GM18907 (cell line): Measurements from ENCODE around the gene OR2T35.
"Not testable (repeated sequence)": the region's sequence is repeated elsewhere in the genome, so short reads cannot be mapped to it uniquely, and the experiment has no call there.

ENCODE experiments used
- ATAC-seq: cut with Tn5 transposase; IDR thresholded peaks from one replicate; pipeline ENCODE4 v1.9.1; 2021; ENCODE audit warnings: mild to moderate bottlenecking, moderate library complexity; ENCODE audit not compliant: unreplicated experiment

Gene OR2T35

GRCh38 chr1:248645178-248645577 lies at the start of gene OR2T35:
Gene OR2T35, minus strand, starts transcription at chr1:248645278. Its CDS starts 6,020 bp downstream, at chr1:248639258.
- not testable (repeated sequence) for ATAC-seq

- ATAC-seq: no peak
Observed at GRCh38 chr1:248691567-248692155, 46.6 kb upstream of the OR2T35 start.

- peak; percentile 80 for ATAC-seq
Observed at GRCh38 chr1:248688527-248689298, 43.6 kb upstream of the OR2T35 start.

DNA sequence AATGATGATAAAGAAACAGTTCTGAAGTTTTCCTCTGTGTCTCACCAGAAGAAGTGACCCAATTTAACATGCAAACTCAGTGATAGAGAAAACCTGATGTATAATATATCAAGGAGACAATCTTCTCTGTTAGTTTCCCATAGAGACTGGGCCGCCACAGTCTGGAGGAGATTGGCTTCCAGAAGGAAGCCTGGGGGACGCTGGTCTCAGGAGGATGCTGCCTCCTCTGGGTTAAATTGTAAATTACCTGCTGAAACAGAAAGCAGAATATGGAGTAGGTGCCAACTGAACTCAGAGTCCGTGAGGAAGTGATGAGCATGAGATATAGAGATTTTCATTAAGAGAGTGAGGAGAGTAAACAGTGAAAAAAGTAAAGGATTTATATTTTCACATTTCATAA lies 41.7 kb upstream of the OR2T35 start:
- peak; percentile 80 for ATAC-seq

DNA sequence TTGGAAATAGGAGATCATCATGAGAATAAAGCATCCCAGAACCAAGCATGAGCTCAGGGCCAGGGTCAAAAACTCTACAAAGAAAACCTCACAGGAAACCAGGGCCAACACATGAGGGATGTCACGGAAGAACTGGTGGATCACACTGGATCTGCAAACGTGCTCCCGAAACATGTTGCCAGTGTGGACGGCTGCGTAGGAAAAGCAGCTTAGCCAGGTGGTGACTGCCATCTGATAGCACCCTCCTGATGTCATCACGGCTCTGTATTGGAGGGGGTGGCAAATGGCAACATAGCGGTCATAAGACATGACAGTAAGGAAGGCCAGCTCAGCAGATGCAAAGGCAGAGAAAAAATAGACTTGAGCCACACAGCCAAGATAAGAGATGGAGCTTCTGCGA lies 36.6 kb upstream of the OR2T35 start:
- ATAC-seq: no peak

DNA sequence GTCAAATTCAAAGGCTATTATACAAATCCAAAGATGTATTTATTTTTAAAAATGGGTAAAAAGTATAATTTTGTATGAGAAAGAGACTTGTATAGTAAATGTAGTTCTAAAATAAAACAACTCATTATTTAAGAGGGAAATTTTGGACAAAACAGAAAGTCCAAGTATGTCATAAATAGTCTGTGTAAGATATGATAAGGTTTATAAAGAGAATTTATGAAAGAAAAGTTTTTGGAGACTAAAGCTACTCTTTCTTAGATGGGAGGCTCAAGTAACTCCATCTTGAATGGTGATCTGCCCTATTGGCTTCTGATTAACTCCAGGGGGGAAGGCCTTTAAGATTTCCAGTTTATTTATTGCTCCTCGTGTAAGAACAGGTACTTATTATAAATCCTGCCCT lies 24.9 kb upstream of the OR2T35 start:
- no peak for ATAC-seq

DNA sequence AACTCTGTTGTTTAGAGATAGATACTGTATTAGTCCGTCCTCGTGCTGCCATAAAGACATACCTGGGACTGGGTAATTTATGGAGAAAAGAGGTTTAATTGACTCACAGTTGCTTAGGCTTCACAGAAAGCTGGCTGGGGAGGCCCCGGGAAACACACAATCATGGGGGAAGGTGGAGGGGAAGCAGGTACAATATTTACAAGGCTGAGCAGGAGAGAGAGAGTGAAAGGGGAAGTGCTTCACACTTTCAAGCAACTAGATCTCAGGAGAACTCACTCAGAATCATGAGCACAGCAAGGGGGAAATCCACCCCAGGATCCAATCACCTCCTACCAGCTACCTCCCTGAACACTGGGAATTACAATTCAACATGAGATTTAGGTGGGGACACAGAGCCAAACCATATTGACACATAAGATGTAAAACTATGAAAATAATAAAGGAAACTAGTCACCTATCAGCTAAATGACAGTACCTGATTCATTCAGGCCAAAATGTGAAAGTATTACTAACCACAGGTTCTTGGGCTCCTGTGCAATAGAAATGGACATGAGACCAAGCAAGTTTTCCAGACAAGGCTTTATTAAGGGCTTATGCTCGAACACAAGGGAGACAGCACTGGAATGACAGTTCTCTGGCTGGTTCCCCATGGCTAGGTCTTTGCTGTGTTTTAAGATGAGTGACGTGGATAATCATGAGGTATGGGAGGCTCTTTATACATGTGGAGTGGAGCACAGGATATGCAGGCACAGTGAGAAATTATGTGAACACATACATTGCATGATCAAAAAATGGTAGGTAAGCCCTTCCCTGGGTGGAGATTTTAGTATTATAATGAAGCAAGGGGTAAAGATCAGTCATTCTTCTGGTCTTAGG lies 18.6 kb upstream of the OR2T35 start:
- ATAC-seq: peak; percentile 98

- peak; percentile 65 for ATAC-seq
Observed at GRCh38 chr1:248656797-248657196, 11.7 kb upstream of the OR2T35 start.

DNA sequence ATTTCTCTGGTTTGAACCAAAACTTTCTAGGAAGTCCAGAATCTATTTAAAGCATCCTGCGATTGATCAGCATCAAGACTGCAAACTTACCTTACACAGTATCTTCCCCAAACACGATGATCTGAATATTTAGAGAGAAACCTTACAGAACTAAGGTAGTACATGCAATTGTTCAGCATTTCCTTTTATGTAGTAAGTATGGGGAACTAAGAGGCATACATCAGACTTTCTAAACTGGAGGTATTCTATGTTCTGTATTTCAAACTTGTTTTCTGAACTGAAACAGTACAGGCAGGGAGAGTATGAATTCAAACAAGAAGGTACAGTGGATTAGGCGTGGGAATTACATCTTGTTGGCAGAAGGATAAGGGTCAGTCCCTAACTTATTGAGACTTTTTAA lies 10.3 kb upstream of the OR2T35 start, which contains the start of gene OR2T27:
Gene OR2T27, minus strand, starts transcription at position 175 of the 400 bp plus-strand sequence. CDS start 4,644 bp downstream, outside the sequence.
- ATAC-seq: not testable (repeated sequence)

DNA sequence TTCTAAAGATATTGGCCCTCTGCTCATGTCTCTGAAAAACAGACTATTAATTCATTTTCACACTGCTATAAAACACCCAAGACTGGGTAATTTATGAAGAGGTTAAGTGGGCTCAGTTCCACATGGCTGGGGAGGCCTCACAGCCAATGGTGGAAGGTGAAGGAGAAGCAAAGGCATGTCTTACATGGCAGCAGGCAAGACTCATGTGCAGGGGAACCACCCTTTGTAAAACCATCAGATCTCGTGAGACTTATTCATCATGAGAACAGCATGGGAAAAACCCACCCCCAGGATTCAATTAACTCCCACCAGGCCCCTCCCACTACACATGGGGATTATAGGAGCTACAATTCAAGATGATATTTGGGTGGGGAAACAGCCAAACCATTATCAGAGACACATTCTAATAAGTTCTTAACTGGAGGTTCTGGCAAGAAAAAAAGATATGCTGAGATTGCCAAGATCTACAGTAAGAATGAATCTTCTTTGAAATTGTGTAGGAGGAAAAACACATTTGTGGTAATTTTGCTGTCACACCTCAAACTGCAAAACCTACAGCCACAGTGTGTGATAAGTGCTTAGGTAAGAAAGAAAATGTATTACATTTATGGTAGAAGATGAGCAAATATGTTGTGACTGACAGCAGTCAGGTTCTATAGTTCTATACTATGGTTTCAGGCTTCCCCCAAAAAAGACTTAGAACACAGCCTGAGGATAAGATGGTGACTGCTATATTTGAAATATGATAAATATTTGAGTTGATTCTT lies 3.9 kb upstream of the OR2T35 start:
- ATAC-seq: not testable (repeated sequence)

DNA sequence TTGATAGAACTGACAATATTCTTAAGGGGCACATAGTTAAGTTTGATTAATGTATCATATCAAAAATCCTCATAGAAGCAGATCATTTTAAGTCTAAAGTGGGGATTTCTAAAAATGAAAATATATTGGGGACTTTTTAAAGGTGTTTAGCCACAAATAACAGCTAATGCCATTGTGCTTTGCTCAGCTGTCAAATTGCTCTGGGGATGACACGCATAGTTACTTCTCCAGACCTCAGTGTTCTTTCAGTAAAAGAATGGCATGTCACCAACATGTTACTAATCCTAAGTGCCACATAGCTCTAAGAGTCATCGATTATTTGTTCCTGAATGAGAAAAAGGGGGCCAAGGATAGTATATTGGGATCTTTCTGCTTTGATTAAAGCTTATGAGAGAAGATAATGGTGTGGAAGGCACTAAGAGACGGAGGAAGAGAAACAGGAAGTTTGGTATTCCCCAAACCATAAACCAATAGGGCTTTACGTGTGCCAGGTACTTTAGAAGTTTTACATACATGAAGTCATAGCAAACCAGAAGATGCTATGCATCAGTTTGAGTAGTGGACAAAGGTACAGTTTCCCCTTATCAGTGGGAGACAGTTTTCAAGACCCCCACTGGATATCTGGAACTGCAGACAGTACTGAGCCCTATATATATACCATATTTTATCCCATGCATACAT lies 2.0 kb downstream of the OR2T35 start:
- peak; percentile 85 for ATAC-seq

- not testable (repeated sequence) for ATAC-seq
Observed at GRCh38 chr1:248641583-248641982, 3.5 kb downstream of the OR2T35 start.

DNA sequence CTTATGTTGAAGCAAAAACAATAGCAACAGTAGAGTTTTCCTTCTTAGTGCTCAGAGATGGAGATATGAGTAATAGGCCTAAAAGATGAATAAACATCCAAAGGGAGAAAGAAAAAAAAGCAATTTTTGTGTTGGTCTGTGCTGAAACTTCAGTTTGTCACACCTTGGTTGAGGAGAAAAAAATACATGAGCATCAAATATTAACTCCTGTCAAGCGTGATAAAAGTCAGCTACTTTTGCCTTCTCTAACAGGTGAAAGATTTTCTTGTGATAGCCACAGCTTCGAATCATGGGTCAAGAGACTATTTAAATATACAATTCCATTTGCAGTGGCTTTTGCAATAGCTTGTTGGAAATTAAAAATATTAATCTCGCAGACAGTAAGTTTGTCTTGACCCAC lies 4.2 kb downstream of the OR2T35 start:
- peak; percentile 47 for ATAC-seq

GRCh38 chr1:248639652-248640051 lies 5.4 kb downstream of the OR2T35 start:
- ATAC-seq: peak; percentile 40

- not testable (repeated sequence) for ATAC-seq
Observed at GRCh38 chr1:248636612-248637011, 8.5 kb downstream of the OR2T35 start.

- ATAC-seq: not testable (repeated sequence)
Observed at GRCh38 chr1:248634991-248635390, 10.1 kb downstream of the OR2T35 start, which contains the start of gene OR2T11. Gene OR2T11, minus strand, starts transcription at chr1:248635091. Its CDS starts 7,963 bp downstream, at chr1:248627128.

GRCh38 chr1:248631354-248632008 lies 13.6 kb downstream of the OR2T35 start:
- ATAC-seq: no peak

GRCh38 chr1:248630551-248630950 lies 14.5 kb downstream of the OR2T35 start:
- ATAC-seq: no peak
